MM.1S (cell line): ENCODE measurements around the gene RHOT1.

ENCODE experiments used
- DNase-seq: peaks from one replicate; pipeline ENCODE4 v3.0.0-alpha.2; 2015
- H2AFZ ChIP-seq: fragments of 300-600 bp; sonication (generic); 2 replicates; pipeline ENCODE4 v1.6.0; 2016; ENCODE audit warnings: antibody characterized with exemption, low read length
- H3F3A ChIP-seq: fragments of 300-600 bp; sonication (generic); 2 replicates; pipeline ENCODE4 v1.6.1; 2016; ENCODE audit warnings: mild to moderate bottlenecking, antibody characterized with exemption, low read length, moderate library complexity, mixed read lengths; ENCODE audit not compliant: insufficient read depth
- H3K27ac ChIP-seq: fragments of 300-600 bp; sonication (generic); 2 replicates; pipeline ENCODE4 v1.5.1; 2016; ENCODE audit warnings: mild to moderate bottlenecking, low read length
- H3K27me3 ChIP-seq: fragments of 300-600 bp; sonication (generic); replicated peaks from 2 replicates; pipeline ENCODE4 v1.6.0; 2016; ENCODE audit warnings: low read length; ENCODE audit not compliant: insufficient read depth
- H3K36me3 ChIP-seq: fragments of 300-600 bp; sonication (generic); replicated peaks from 2 replicates; pipeline ENCODE4 v1.6.1; 2016; ENCODE audit warnings: mild to moderate bottlenecking, low read length, mixed read lengths; ENCODE audit not compliant: insufficient read depth
- H3K4me1 ChIP-seq: fragments of 300-600 bp; sonication (generic); 2 replicates; pipeline ENCODE4 v1.6.1; 2016; ENCODE audit warnings: low read length, mixed read lengths
- H3K4me2 ChIP-seq: fragments of 300-600 bp; sonication (generic); 2 replicates; pipeline ENCODE4 v1.6.0; 2016; ENCODE audit warnings: low read depth, low read length
- H3K4me3 ChIP-seq: fragments of 300-600 bp; sonication (generic); 2 replicates; pipeline ENCODE4 v1.5.1; 2016; ENCODE audit warnings: low read length, mixed read lengths
- H3K79me2 ChIP-seq: fragments of 300-600 bp; sonication (generic); 2 replicates; pipeline ENCODE4 v1.6.1; 2016; ENCODE audit warnings: mixed run types, low read length, mixed read lengths
- H3K9ac ChIP-seq: fragments of 300-600 bp; sonication (generic); 2 replicates; pipeline ENCODE4 v1.6.1; 2016; ENCODE audit warnings: low read length, mixed read lengths
- H3K9me2 ChIP-seq: fragments of 300-600 bp; sonication (generic); replicated peaks from 2 replicates; pipeline ENCODE4 v1.6.1; 2016; ENCODE audit warnings: mild to moderate bottlenecking, low read length, mixed read lengths; ENCODE audit not compliant: insufficient read depth
- H3K9me3 ChIP-seq: fragments of 300-600 bp; sonication (generic); replicated peaks from 2 replicates; pipeline ENCODE4 v1.6.1; 2016; ENCODE audit warnings: mild to moderate bottlenecking, low read length, mixed read lengths; ENCODE audit not compliant: insufficient read depth
- H4K20me1 ChIP-seq: fragments of 300-600 bp; sonication (generic); 2 replicates; pipeline ENCODE4 v1.6.1; 2016; ENCODE audit warnings: mild to moderate bottlenecking, low read length, moderate library complexity, mixed read lengths; ENCODE audit not compliant: insufficient read depth
- EZH2 ChIP-seq: fragments of 300-600 bp; sonication (generic); optimal IDR thresholded peaks from 2 replicates; pipeline ENCODE3; 2017; ENCODE audit warnings: low read depth, mild to moderate bottlenecking, antibody characterized with exemption, low read length, mixed read lengths
- EZH2phosphoT487 ChIP-seq: fragments of 300-600 bp; sonication (generic); IDR thresholded peaks from 2 replicates; pipeline ENCODE4 v1.6.1; 2018; ENCODE audit warnings: antibody characterized with exemption, low read length
- TF ChIP-seq, protein P1 (sequence below): fragments of 300-600 bp; sonication (generic); IDR thresholded peaks from 2 replicates; pipeline ENCODE4 v1.5.1; 2016; ENCODE audit warnings: antibody characterized with exemption, low read length, mixed read lengths

Gene RHOT1

DNA sequence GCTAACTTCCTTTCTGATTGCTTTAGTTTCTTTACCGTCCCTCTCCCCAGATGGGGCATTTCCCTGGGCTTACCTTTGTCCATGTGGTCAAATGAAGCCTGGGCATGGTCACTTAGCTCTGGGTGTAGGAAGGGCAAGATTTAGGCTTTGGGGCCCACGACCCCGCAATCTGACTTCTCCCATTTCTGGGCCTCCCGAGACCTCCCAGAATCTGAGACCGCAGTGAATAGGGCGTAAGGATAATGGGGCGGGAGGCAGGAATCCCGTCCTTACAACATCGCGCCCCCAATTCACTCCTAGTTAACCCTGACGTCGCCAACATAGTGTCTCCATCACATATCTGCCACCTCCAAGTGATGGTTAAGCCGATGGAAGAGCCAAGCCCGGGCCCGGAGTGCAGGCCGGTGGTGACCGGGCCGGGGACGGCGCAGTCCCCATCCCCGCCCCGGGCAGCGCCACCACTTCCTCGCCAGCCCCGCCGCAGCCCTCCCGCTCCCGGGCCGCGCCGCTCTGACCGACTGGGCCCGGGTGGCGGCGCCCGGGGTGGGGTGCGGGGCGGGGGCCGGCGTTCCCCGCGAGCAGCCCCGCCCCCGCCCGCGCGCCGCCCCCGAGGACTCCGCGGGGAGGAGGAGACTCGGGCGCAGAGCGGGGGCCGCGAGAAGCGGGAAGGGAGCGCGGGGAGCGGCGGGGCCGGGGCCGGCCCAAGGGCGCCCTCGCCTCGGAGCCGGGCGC, 123.1 kb downstream of the RHOT1 start, which contains the start of gene RHBDL3:
TSS of gene RHBDL3 (plus strand) at position 641 of the 732 bp plus-strand sequence. CDS start 358 bp downstream, outside the sequence.
- Histone ChIP-seq H3K36me3 (no peaks in the 10 kb centered on the region), H3F3A (no peaks in the 10 kb centered on the region), H3K4me2 (peak within 1 kb of the TSS; percentile 87), H3K27ac (no peak within 1 kb of the TSS), H3K9me2 (no peaks in the 10 kb centered on the region), H2AFZ (peak within 1 kb of the TSS; percentile 81), H3K4me3 (peak within 1 kb of the TSS; percentile 70), H3K9ac (peak within 1 kb of the TSS; percentile 35; the same call in 1 of the 2 replicates), H3K9me3 (no peaks in the 10 kb centered on the region), H4K20me1 (no peaks in the 10 kb centered on the region), H3K27me3 (peaks cover 9% of the 10 kb centered on the region), H3K4me1 (0 out of 2 replicates have a peak, but pooled peaks cover 3% of the 10 kb centered on the region), H3K79me2 (no peaks in the 10 kb centered on the region)
- DNase-seq = peak; percentile 24
- TF ChIP-seq EZH2phosphoT487 (no peak), EZH2 (no peak)
- TF ChIP-seq, protein P1, sequence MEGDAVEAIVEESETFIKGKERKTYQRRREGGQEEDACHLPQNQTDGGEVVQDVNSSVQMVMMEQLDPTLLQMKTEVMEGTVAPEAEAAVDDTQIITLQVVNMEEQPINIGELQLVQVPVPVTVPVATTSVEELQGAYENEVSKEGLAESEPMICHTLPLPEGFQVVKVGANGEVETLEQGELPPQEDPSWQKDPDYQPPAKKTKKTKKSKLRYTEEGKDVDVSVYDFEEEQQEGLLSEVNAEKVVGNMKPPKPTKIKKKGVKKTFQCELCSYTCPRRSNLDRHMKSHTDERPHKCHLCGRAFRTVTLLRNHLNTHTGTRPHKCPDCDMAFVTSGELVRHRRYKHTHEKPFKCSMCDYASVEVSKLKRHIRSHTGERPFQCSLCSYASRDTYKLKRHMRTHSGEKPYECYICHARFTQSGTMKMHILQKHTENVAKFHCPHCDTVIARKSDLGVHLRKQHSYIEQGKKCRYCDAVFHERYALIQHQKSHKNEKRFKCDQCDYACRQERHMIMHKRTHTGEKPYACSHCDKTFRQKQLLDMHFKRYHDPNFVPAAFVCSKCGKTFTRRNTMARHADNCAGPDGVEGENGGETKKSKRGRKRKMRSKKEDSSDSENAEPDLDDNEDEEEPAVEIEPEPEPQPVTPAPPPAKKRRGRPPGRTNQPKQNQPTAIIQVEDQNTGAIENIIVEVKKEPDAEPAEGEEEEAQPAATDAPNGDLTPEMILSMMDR = no peak

DNA sequence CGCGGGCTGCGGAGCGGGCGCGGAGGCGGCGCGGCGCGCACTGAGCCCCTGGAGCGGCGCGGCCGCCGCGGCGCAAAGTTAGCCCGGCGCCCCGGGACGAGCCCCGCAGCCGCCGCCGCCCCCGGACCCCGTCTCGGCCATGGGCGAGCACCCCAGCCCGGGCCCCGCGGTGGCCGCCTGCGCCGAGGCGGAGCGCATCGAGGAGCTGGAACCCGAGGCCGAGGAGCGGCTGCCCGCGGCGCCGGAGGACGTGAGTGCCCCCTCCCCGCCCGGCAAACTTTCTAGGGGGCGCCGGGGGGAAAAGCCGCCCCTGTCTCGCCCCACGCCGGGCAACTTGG, 123.7 kb downstream of the RHOT1 start:
- peak overlapping the region; percentile 81 for H2AFZ ChIP-seq
- TF ChIP-seq, protein P1 = no peak
- TF ChIP-seq EZH2 (no peak), EZH2phosphoT487 (no peak)
- no peaks in the 10 kb centered on the region for H3K9me3 ChIP-seq
- no peaks in the 10 kb centered on the region for H3K9me2 ChIP-seq
- H3K4me1 ChIP-seq = 0 out of 2 replicates have a peak, but pooled peaks cover 3% of the 10 kb centered on the region
- peak overlapping the region; percentile 70 for H3K4me3 ChIP-seq
- no peaks in the 10 kb centered on the region for H3F3A ChIP-seq
- DNase-seq = no peak
- H3K36me3 ChIP-seq = no peaks in the 10 kb centered on the region
- H3K9ac ChIP-seq = peak overlapping the region; percentile 35; the same call in 1 of the 2 replicates
- H3K27ac ChIP-seq = no peak overlapping the region
- peaks cover 9% of the 10 kb centered on the region for H3K27me3 ChIP-seq
- H4K20me1 ChIP-seq = no peaks in the 10 kb centered on the region
- H3K4me2 ChIP-seq = peak overlapping the region; percentile 87; the same call in 1 of the 2 replicates
- no peaks in the 10 kb centered on the region for H3K79me2 ChIP-seq

DNA sequence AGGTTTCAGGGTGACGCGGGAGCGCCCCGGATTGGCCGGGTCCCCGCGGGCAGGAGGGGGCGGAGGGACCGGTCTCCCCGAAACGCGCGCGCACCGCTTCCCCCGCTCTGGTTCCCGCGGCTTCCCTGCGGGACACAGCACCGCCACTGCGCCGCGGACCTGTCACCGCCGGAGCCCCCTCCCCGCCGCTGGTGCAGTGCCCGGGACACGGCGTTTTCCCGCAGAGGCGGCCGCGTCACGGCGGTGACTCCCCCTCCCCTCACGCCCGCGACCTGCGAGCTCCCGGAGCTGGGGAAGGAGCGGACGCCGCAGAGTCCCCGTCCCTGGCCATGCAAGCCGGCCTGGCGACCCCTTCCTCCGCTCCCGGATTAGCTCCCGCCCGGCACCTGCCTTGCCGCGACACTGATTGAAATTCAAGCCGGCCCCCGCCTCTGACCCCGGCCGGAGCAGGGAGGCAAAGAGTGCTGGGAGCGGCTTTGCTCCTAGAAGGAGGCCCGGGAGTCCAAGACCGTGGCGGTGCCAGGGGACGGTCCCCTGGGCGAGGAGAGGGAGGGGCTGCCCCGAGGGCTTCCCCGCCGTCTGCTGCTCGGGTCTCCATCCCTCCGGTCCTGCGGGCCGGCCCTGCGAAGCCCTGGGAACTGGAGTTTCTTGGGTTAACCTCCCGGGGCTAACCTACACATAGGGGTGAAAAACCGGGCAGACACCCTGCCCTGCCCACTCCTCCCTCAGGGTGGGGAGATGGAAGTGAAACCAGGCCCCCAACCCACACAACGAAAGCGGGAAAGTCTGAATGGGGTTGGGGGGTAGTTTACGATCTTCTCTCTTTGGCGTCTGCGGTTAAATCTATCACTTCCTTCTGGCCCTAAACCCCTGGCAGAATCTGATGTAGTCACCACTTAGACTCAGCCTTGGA, 124.3 kb downstream of the RHOT1 start:
- H3K9ac ChIP-seq = peak overlapping the region; percentile 35; the same call in 1 of the 2 replicates
- peak overlapping the region; percentile 70 for H3K4me3 ChIP-seq
- H4K20me1 ChIP-seq = no peaks in the 10 kb centered on the region
- H3K36me3 ChIP-seq = no peaks in the 10 kb centered on the region
- H3K9me2 ChIP-seq = no peaks in the 10 kb centered on the region
- H3K27ac ChIP-seq = no peak overlapping the region
- peak; percentile 12 for DNase-seq
- H3K4me1 ChIP-seq = 0 out of 2 replicates have a peak, but pooled peaks cover 3% of the 10 kb centered on the region
- no peaks in the 10 kb centered on the region for H3F3A ChIP-seq
- peak overlapping the region; percentile 81 for H2AFZ ChIP-seq
- H3K79me2 ChIP-seq = no peaks in the 10 kb centered on the region
- no peaks in the 10 kb centered on the region for H3K9me3 ChIP-seq
- H3K4me2 ChIP-seq = peak overlapping the region; percentile 87
- no peak for TF ChIP-seq EZH2phosphoT487
- TF ChIP-seq, protein P1 = no peak
- no peak for TF ChIP-seq EZH2
- peaks cover 9% of the 10 kb centered on the region for H3K27me3 ChIP-seq
